Fibroblast of villous mesenchyme (primary cell): ENCODE measurements around the gene PAPLN. TPM values are rescaled to one million over a fixed set of nuclear protein-coding genes. Genes with fewer than 3 reads are reported as not detected.

ENCODE experiments used
- DNase-seq: peaks from one replicate; pipeline ENCODE4 v3.0.0-alpha.2; 2010; ENCODE audit warnings: low read depth
- H3K4me3 ChIP-seq: 2 replicates; pipeline ENCODE4 v1.5.1; 2011; ENCODE audit warnings: low read depth, mild to moderate bottlenecking, low read length
- CTCF ChIP-seq: IDR thresholded peaks from 2 replicates; pipeline ENCODE4 v1.5.1; 2012; ENCODE audit warnings: low read depth, mild to moderate bottlenecking, low read length; ENCODE audit not compliant: insufficient read depth
- total RNA-seq: library from RNA; depleted of rRNA; stranded (reverse); fragments of >200 nt; gene quantifications from 2 replicates; pipeline ENCODE4 v1.2.3, GENCODE V29; 2012

The PAPLN gene
- total RNA-seq, 1 donor: 4.3 TPM

- DNase-seq: no peak
- no peak for TF ChIP-seq CTCF
- H3K4me3 ChIP-seq: no peak overlapping the region
Measured at GRCh38 chr14:73259837-73260236, 22.5 kb downstream of the PAPLN start.

- DNase-seq: no peak
- no peak for TF ChIP-seq CTCF
- H3K4me3 ChIP-seq: no peak overlapping the region
Measured at GRCh38 chr14:73260574-73260973, 23.3 kb downstream of the PAPLN start.

GRCh38 chr14:73261075-73261474 is 23.8 kb downstream of the PAPLN start:
- H3K4me3 ChIP-seq: no peak overlapping the region
- no peak for TF ChIP-seq CTCF
- DNase-seq: no peak

- H3K4me3 ChIP-seq: no peak overlapping the region
- no peak for DNase-seq
- no peak for TF ChIP-seq CTCF
Measured at GRCh38 chr14:73261520-73262426, 24.5 kb downstream of the PAPLN start.

DNA sequence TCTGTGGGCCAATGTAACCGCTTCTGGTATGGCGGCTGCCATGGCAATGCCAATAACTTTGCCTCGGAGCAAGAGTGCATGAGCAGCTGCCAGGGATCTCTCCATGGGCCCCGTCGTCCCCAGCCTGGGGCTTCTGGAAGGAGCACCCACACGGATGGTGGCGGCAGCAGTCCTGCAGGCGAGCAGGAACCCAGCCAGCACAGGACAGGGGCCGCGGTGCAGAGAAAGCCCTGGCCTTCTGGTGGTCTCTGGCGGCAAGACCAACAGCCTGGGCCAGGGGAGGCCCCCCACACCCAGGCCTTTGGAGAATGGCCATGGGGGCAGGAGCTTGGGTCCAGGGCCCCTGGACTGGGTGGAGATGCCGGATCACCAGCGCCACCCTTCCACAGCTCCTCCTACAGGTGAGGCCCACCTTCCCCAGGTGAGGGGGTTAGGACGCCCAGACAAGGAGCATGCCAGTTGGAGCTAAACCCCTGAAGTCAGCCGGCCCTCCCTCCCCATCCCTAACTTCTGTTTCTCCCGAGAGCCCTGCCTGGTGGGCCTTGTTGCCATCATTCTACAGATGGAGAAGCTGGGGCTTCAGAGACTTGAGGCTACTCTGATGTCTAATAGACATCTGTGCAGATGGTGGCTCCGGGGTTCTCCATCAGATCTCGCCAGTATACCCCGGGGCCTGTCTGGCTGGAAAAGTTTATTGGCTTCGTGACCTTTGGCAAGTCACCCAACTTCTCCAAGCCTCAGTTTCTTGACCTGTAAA is 25.3 kb downstream of the PAPLN start:
- DNase-seq: no peak
- H3K4me3 ChIP-seq: no peak overlapping the region
- TF ChIP-seq CTCF: no peak

DNA sequence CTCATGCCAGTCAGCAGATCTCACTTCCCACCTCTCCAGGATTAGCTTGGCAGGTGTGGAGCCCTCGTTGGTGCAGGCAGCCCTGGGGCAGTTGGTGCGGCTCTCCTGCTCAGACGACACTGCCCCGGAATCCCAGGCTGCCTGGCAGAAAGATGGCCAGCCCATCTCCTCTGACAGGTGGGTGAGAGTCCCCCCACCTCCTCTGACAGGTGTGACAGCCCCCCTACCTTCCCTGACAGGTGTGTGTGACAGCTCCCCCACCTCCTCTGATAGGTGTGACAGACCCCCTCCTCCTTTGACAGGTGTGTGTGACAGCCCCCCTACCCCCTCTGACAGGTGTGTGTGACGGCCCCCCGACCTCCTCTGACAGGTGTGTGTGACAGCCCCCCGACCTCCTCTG is 26.3 kb downstream of the PAPLN start:
- no peak for DNase-seq
- no peak overlapping the region for H3K4me3 ChIP-seq
- TF ChIP-seq CTCF: no peak
